GM18858 (cell line): ENCODE data around the gene C17orf67.

Experiments
- ATAC-seq: cut with Tn5 transposase; IDR thresholded peaks from one replicate; pipeline ENCODE4 v1.9.1; 2021; ENCODE audit not compliant: unreplicated experiment

The C17orf67 gene

DNA sequence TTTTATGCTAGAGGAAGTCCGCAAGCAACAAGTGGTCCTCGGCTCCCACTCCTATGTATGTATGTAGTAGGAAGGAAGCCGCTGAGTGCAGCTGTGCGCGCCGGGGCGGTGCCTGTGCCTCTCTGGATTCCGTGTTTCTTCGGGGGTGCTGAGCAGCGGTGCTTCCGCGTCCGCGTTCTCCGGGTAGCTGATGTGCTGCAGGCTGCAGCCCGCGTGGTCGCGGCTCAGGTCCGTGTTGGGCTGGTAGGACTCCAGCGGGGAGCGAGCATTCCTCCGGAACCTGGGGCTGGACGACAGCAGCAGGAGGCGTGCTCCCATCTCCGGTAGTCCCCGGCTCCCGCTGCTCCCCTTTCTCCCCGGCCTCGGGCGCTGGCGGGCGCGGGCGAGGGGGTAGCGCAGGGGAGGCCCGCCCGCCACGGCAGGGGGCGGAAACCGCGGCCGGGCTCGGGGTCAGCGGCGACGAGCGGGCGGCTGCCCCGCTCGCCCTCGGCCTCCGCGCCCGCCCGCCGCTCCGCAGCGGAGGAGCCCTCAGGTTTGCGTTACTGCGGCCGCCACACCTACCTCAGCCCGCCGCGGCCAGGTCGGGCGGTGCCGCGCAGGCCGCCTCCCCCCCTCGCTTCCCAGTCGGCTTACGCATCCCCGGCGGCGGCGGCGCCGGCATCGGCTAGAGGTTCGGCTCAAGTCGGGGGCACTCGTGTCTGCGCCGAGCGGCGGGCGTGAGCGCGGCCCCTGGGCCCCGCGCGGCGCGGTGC is 487 bp downstream of the C17orf67 start:
- ATAC-seq = peak; percentile 34

DNA sequence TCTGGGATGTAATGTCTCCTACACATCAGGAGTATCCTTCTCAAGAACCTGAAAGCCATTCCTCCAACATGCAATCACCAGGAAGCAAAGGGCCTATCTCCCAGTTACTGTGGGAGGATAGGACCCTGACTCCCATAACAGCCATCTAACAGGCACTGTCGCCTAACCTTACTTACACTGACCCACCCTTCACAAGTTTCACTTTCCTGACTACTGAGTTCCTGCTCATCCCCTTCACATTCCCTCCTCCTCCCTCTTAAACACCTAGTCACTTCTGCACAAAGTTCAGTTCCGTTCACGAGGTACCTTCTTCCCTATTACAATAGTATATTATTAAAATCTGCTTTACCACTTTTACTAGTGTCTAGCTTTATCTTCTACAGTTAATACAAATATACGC is 1.3 kb downstream of the C17orf67 start:
- no peak for ATAC-seq

DNA sequence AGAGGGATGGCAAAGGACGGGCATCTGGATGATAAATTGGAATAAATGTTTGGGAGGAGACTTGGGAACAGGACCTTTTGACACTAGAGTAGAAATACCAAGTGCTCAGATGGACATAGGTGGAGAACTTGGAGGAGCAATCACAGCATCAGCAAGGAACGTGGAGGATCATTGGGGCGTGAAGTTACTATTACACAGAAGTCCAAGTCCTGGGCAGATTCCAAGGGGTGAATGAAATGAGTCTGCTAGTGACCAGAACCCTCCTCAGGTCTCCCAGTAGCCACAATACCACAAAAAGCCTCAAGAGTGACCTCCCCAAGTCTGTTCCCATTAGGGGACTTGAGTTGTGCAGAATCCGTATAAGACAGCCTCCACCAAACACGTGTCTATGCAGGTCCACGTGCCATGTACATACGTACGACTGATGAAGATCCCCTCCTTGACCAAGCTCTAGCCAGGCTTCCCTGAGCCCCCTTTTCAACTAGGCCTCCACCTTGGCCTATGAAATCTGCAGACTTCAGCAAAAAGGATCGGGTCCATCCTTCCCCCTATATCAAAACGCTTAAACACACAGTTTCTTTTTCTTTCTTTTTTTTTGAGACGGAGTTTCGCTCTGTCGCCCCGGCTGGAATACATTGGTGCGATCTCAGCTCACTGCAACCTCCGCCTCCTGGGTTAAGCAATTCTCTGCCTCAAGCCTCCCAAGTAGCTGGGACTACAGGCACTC is 2.2 kb downstream of the C17orf67 start:
- no peak for ATAC-seq

DNA sequence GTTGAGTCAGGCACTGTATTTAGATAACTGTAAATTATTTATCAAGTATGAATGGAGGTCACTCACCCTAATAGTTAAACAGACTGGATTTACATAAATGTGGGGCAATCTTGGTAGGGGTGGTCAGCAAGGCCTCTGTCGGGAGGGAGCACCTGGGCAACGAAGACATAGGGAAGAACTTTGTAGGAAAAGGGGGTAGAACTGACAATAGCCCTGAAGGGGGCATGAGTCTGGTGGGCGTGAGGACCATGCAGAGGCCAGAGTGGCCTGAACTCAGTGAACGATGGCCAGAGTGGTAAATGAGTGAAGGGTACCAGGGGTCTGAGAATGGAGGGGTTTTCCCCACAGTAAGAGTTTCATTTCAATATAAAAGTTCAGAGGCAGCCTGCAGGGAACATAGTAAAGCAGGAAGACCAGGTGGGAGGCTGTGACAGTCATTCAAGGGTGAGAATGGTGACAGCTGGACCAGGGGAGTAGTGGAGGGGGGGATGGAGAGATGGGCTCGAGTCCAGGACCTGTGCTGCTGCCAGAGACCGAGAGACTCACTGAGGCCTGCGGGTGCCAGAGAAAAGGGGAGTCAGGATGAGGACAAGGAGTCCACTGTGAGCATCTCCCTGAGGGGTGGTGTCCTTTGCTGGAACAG is 2.9 kb downstream of the C17orf67 start:
- no peak for ATAC-seq

DNA sequence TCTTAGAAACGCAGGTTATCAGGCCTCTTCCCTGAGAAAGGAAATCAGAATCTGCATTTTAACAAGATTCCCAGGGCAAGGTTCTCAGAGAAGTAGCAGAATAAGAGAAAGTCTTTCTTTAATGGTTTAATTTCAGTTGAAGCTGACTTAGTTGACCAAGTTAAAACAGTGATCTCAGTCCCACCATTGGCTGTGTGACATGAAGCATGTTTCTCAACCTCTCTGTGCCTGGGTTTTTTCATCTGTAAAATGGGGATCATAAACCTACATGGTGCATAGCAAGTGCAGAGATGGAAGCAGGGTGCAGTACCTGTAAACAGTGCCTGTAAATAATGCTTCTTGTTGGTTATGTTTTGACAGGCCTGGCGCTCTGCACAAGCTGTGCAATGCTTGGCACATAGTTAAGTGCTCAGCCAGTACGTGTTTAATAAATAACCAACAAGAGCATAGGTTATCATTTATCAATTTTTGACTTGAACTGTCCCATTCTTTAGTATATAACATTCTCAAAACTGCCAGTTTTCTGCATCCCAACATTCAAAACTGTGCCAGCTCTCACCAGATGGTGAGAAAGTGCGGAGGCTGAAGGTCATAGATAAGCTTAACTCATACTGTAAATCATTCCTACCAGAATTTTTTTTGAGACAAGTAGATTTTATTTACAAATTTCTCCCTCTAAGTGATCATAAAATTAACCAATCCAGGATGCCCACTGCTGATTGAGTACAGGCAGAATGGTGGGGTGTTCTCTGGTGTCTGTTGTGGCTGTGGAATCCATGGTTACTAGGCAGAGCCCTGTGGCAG is 6.9 kb downstream of the C17orf67 start:
- no peak for ATAC-seq

DNA sequence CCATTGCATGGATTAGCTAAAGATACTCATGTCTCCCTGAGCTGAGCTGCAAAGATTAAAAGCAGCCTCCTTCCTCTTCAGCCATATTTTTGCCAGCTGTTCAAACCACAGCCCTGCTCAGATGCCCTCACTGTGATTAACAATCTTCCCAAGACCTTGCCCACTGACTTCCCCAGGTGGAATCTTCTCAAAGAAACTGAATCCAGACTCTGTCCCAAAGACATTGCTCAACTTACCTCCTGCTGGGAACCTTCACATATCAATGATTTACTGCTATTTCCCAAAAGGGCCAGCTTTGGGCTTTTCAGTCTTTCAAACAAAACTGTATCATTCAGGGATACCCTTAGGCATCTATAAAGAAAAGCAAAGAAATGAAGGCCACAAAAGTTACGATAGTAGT is 9.2 kb downstream of the C17orf67 start:
- no peak for ATAC-seq

DNA sequence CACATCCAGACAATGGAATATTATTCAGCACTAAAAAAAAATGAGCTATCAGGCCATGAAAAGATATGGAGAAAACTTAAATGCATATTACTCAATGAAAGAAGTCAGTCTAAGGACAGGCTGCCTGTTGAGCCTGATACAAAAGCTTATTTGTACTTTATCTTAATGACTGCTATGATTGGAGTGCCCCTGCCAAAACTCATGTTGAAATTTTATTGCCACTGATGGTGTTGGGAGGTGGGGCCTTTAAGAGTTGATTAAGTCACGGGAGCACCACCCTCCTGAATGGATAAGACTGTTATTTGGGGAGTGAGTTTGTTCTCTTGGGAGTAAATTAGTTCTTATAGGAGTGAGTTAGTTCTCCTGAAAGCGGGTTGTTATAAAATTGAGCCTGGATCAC is 9.9 kb downstream of the C17orf67 start:
- no peak for ATAC-seq

DNA sequence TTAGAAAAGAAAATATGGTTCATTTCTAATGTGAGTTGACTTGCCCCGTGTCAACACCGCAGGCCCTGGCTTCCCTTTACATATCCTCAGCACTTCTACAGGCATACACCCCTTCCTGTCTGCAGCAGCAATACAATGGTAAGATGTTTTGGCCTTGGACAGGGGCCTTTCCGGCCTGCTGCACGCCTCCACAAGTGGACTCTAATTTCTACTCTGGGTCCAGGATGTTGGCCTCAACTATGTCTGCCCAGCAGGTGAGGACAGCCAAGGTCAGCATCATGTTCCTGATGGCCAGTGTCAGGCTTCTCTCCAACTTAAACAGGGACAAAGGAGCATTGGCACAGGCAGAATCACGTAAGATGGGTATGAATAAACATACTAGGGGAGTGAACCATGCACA is 11.0 kb downstream of the C17orf67 start:
- ATAC-seq = no peak

DNA sequence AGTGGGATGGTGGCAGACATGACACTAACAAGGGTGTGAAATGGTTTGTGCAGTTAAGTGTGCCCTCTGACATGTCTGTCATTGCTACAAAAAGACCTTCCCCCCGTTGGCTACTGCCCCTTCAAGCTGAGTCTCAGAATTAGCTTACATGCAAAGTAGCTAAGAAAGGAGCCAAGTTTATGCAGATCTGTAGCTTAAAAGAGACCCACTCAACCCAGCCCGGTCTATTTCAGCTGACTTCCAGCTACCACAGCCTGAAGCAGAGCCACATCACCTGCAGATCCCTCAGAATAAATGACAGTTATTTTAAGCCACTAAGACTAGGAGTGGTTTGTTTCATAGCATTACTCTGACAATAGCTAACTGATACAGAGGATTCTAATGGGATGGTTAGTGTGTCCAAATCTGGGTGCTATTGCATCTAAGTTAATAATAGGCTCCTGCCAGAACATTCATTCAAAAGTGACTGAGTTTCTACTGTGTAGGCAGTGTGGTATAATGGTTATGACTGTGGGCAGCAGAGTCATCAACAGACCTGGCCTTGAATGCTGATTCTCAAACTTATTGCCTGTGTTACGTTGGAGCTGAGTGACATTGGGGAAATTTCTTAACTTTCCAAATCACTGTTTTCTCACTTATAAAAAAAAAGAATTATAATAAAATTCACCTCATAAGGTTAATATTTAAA is 11.7 kb downstream of the C17orf67 start:
- ATAC-seq = no peak

DNA sequence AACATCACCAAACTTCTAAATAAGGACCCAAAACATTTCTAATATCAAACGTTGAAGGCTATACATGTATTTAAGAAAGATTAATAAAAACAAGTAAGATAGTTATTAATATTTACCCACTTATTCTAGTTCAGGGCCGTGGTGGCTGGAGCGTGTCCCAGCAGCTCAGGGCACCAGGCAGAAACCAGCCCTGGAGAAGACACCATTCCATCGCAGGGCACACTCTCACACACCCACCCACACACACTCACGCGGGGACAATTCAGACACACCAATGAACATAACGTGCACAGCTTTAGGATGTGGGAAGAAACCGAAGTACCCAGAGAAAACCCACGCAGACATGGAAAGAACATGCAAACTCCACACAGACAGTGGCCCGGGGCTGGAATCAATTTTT is 13.5 kb downstream of the C17orf67 start:
- ATAC-seq = no peak

DNA sequence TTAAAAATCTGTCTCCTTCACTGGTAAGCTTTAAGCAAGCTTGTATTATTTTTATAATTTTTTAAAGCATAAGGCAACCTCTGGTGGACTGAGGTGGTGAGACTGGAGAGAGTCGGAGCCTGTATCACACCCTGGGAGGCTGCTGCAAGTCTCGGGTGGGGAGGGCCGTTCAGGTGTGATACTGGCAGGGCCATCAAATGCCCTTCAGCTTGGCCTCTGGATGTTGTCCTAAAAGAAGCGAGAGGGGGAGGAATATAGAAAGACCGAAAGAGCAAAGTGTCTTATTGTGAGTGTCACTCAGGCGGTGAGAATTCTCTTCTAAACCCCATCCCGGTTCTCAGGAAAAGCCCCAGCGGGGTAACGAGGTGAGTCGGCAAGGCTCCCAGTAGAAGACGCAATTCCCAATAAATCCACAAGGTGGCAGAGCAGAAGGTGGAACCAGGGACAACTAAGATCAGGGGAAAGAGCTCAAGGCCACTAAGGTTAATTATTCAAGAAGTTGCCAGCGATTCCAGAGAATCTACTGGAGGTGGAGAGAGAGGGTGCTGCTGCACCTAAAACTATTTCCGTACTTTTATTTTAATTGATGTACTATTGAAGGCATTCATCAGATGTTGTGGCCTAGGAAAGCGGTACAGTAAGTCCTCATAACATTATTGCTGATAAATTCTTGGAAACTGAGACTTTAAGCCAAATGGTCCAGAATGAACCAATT is 14.1 kb downstream of the C17orf67 start:
- ATAC-seq = peak; percentile 68

DNA sequence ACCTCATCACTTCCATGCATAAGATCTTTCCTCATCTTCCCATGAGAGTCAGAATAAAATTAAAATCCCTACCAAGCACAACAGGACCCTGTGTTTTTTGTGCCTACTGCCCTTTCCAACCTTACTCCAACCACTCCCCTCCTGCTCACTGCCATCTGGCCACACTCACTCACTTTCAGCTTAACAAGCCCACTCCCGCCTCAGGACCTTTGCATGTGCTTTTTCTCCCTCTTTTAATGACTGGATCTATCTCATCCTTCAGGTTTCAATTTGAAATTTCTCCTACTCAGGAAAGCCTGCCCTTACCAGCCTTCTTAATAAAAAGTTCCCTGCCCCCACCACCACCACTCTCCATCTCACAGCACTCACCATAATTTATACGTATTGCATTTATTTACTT is 14.7 kb downstream of the C17orf67 start:
- ATAC-seq = no peak

DNA sequence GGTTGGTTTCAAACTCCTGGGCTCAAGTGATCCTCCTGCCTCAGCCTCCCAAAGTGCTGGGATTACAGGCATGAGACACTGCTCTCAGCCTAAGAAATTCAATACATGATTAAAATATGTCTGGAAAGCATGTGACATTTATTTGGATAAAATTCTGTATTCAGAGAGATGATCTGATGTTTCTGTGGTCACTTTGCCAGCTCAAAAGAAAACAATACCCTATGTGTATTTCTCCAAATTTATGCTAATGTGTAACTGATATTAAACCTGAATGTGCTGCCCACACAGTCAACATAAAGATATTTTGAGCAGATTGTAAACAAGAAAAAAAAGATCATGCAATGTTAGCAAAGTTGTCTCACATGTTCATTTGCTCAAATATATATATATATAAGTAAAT is 16.7 kb downstream of the C17orf67 start:
- ATAC-seq = no peak

DNA sequence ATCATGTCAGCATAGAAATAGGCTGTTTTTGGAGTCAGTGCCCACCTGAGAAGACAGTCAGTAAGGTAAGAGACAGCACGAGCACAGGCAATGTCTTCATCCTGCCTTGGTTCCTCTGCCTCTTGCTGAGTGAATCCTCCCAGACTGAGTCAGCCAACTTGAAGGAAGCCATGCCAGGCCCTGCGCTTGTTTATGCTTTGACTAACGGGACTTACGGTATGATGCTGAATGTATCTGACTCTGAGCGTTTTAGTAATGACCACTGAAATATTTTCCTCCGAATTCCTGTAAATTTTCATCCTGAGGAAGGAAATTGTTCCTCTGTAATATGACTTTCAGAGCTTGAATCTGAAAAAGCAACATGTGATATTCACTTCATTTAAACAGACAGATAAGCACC is 18.0 kb downstream of the C17orf67 start:
- ATAC-seq = no peak

DNA sequence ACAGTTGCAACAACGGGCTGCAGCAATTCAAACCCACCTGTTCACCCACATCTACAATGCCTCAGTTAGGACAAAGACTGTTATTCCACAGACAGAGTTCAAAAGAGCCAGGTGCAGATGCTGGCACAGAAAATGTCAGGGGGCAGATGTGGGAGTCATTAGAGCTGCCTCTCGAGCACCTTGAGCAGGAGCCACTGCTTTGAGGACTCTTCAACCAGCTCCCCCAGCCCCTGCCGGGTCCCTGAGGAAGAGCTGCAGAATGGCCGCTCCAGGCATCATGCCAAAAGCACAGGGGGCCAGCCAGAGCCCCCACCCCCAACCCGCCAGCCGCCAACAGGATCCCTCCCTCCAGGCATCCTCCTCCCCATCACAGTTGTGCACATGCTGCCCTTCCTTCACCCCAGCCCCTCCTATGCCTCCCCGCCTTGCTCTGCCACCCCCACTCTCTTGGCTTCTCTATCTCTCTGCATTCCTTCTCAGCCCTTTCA is 20.8 kb downstream of the C17orf67 start:
- no peak for ATAC-seq

DNA sequence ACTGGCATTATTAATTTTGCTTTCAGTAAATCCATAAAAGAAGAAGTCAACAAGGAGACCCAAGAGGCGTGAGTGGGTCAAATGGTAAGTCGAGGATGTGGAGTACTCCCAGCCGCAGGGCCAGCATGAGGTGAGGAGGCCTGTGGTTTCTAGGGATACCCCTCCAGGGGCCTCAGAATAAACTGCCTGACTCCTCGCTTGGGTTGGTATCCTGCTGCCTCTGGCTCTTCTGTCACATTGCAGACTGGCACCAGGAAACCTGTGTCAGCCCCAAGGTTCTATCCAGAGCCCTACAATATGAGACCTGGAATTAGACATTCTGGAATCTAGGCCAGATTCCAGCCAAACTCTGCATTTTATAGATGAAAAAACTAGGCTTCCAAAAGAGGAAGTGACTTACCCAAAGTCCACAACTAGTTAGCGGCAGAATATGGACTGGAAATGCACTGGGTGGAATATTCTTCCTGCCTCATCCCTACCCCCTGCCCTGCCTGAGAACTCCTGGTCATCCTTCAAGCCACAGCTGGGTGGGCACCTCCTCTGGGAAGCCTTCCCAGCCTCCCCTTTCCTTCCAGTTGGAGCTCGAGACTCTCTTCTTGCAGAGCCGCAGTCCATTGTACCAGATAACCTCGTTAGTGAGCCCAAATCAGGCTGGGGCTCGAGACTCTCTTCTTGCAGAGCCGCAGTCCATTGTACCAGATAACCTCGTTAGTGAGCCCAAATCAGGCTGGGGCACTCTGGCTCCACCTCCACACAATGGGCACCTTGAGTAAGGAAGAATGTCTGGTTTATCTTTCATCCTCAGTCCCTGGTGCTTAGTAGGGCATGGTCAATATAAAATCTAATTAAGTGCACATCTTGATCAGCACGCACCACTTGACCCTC is 22.6 kb downstream of the C17orf67 start:
- no peak for ATAC-seq

DNA sequence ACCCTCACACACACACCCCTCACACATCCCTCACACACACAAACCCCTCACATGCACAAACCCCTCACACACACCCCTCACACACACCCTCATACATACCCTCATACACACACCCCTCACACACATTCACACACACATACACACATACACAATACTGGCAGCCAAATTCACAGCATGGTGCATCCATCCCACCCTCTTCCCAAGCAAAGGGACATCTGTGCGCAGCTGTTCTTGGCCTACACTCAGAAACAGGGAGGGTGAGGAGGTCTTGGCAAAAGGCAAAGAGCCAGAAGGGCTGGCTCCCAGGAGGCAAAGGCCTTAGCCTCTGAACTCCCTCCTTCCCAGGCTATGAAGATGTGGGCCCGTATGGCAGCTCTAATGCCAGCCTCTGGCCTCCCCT is 23.4 kb downstream of the C17orf67 start:
- ATAC-seq = no peak

DNA sequence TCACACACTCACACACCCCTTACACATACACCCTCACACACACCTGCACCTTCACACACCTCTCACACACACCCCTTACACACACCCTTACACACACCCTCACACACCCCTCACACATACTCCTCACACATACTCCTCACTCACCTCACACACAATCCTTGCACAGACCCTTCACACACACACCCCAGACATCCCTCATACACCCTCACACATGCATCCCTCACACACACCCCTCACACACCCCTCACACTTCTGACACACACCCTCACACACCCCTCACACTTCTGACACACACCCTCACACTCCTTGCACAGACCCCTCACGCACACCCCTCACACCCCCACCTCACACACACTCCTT is 23.9 kb downstream of the C17orf67 start:
- ATAC-seq = no peak
